ENCODE measurements around the gene GATC.

GATC gene

GRCh38 chr12:120497524-120498150 is 51.4 kb downstream of the GATC start:
- Histone ChIP-seq H3K4me3 (ENCODE audit: insufficient read depth, low read depth, low read length) (peak overlapping the region; percentile 94), H3K4me1 (ENCODE audit: control insufficient read depth, insufficient read depth, low read length) (peaks cover 2% of the 10 kb centered on the region), H3K27me3 (ENCODE audit: control insufficient read depth, insufficient read depth, low read length, poor library complexity, severe bottlenecking) (no peaks in the 10 kb centered on the region), H3K36me3 (ENCODE audit: control insufficient read depth, insufficient read depth, low read length) (peaks cover 12% of the 10 kb centered on the region), H3K9me3 (ENCODE audit: control insufficient read depth, low read length) (no peaks in the 10 kb centered on the region), H3K27ac (ENCODE audit: insufficient read depth, low read depth, low read length, poor library complexity, severe bottlenecking) (no peak overlapping the region)
- WGBS, 2 experiments = 76 to 77% methylated on average over 7 to 8 of the region's 9 CpGs

GRCh38 chr12:120498870-120499515 is 52.7 kb downstream of the GATC start:
- no peak overlapping the region for H3K4me3 ChIP-seq (ENCODE audit: insufficient read depth, low read depth, low read length)
- H3K9me3 ChIP-seq (ENCODE audit: control insufficient read depth, low read length) = no peaks in the 10 kb centered on the region
- peaks cover 20% of the 10 kb centered on the region for H3K36me3 ChIP-seq (ENCODE audit: control insufficient read depth, insufficient read depth, low read length)
- peaks cover 2% of the 10 kb centered on the region for H3K4me1 ChIP-seq (ENCODE audit: control insufficient read depth, insufficient read depth, low read length)
- peak overlapping the region; percentile 26 for H3K27ac ChIP-seq (ENCODE audit: insufficient read depth, low read depth, low read length, poor library complexity, severe bottlenecking)
- 94 to 97% methylated on average over 3 of the region's 3 CpGs for WGBS, 2 experiments
- no peaks in the 10 kb centered on the region for H3K27me3 ChIP-seq (ENCODE audit: control insufficient read depth, insufficient read depth, low read length, poor library complexity, severe bottlenecking)

GRCh38 chr12:120500581-120500980 is 54.3 kb downstream of the GATC start:
- no peak overlapping the region for H3K27ac ChIP-seq (ENCODE audit: insufficient read depth, low read depth, low read length, poor library complexity, severe bottlenecking)
- 94 to 100% methylated on average over 1 of the region's 1 CpG for WGBS, 2 experiments
- no peak overlapping the region for H3K4me3 ChIP-seq (ENCODE audit: insufficient read depth, low read depth, low read length)
- H3K4me1 ChIP-seq (ENCODE audit: control insufficient read depth, insufficient read depth, low read length) = peaks cover 2% of the 10 kb centered on the region
- H3K9me3 ChIP-seq (ENCODE audit: control insufficient read depth, low read length) = no peaks in the 10 kb centered on the region
- H3K27me3 ChIP-seq (ENCODE audit: control insufficient read depth, insufficient read depth, low read length, poor library complexity, severe bottlenecking) = no peaks in the 10 kb centered on the region
- H3K36me3 ChIP-seq (ENCODE audit: control insufficient read depth, insufficient read depth, low read length) = peaks cover 23% of the 10 kb centered on the region

GRCh38 chr12:120504587-120504986 is 58.3 kb downstream of the GATC start:
- 68 to 72% methylated on average over 3 to 4 of the region's 4 CpGs for WGBS, 2 experiments
- H3K36me3 ChIP-seq (ENCODE audit: control insufficient read depth, insufficient read depth, low read length) = peaks cover 31% of the 10 kb centered on the region

GRCh38 chr12:120508537-120508936 is 62.3 kb downstream of the GATC start:
- H3K27ac ChIP-seq (ENCODE audit: insufficient read depth, low read depth, low read length, poor library complexity, severe bottlenecking) = no peak overlapping the region
- peaks cover 24% of the 10 kb centered on the region for H3K36me3 ChIP-seq (ENCODE audit: control insufficient read depth, insufficient read depth, low read length)
- 95 to 96% methylated on average over 8 of the region's 8 CpGs for WGBS, 2 experiments

More at GRCh38 chr12:120504587-120504986, 58.3 kb downstream of the GATC start:
- no peaks in the 10 kb centered on the region for H3K9me3 ChIP-seq (ENCODE audit: control insufficient read depth, low read length)
- no peak overlapping the region for H3K27ac ChIP-seq (ENCODE audit: insufficient read depth, low read depth, low read length, poor library complexity, severe bottlenecking)
- H3K4me1 ChIP-seq (ENCODE audit: control insufficient read depth, insufficient read depth, low read length) = no peaks in the 10 kb centered on the region
- H3K27me3 ChIP-seq (ENCODE audit: control insufficient read depth, insufficient read depth, low read length, poor library complexity, severe bottlenecking) = no peaks in the 10 kb centered on the region
- H3K4me3 ChIP-seq (ENCODE audit: insufficient read depth, low read depth, low read length) = no peak overlapping the region

More at GRCh38 chr12:120508537-120508936, 62.3 kb downstream of the GATC start:
- Histone ChIP-seq H3K27me3 (ENCODE audit: control insufficient read depth, insufficient read depth, low read length, poor library complexity, severe bottlenecking) (no peaks in the 10 kb centered on the region), H3K9me3 (ENCODE audit: control insufficient read depth, low read length) (no peaks in the 10 kb centered on the region), H3K4me3 (ENCODE audit: insufficient read depth, low read depth, low read length) (no peak overlapping the region), H3K4me1 (ENCODE audit: control insufficient read depth, insufficient read depth, low read length) (no peaks in the 10 kb centered on the region)
